ENCODE results near the gene RALGDS.
"Not testable (repeated sequence)": the region's sequence is repeated elsewhere in the genome, so short reads cannot be mapped to it uniquely, and the experiment has no call there.

RALGDS gene

DNA sequence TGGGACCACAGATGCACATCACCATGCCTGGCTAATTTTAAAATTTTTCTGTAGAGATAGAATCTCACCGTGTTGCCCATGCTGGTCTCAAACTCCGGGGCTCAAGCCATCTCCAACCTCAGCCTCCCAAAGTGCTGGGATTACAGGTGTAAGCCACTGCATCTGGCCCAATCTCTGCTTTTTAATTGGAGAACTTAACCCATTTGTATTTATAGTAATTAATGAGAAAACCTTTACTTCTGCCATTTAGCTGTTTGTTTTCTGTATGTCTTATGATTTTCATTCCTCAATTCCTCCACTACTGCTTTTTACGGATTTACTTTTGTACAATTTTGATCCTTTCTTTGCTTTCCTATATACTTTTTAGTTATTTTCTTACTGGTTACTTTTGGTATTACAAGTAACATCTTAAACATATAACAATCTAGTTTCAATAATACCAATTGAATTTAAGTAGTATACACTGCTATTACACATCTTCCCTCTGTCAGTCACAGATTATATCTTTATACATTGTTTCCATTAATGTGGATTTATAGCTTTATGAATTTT, 26.1 kb downstream of the RALGDS start:
- no peak for ATAC-seq
- TF ChIP-seq PPARA (CRISPR knock-in tag; IDR thresholded peaks at IDR 0.05; ENCODE audit: borderline replicate concordance) = no peak
- no peak for TF ChIP-seq ZNF8 (CRISPR knock-in tag; IDR thresholded peaks at IDR 0.05)
- no peak for TF ChIP-seq TOX (CRISPR knock-in tag; IDR thresholded peaks at IDR 0.05; ENCODE audit: borderline replicate concordance)
- TF ChIP-seq GLIS3 (CRISPR knock-in tag; IDR thresholded peaks at IDR 0.05) = no peak
- TF ChIP-seq CSRNP3 (CRISPR knock-in tag; IDR thresholded peaks at IDR 0.05) = no peak
- TF ChIP-seq CSDC2 (CRISPR knock-in tag; IDR thresholded peaks at IDR 0.05) = no peak
- no peak for TF ChIP-seq BACH2 (CRISPR knock-in tag; IDR thresholded peaks at IDR 0.05; ENCODE audit: borderline replicate concordance)
- no peak for TF ChIP-seq ARNTL (CRISPR knock-in tag; IDR thresholded peaks at IDR 0.05; ENCODE audit: borderline replicate concordance, low read depth)
- no peak for TF ChIP-seq TSHZ2 (CRISPR knock-in tag; IDR thresholded peaks at IDR 0.05)
- no peak for TF ChIP-seq ZNF70 (CRISPR knock-in tag; IDR thresholded peaks at IDR 0.05)
- TF ChIP-seq RARB (CRISPR knock-in tag; IDR thresholded peaks at IDR 0.05) = no peak
- TF ChIP-seq, protein P1, sequence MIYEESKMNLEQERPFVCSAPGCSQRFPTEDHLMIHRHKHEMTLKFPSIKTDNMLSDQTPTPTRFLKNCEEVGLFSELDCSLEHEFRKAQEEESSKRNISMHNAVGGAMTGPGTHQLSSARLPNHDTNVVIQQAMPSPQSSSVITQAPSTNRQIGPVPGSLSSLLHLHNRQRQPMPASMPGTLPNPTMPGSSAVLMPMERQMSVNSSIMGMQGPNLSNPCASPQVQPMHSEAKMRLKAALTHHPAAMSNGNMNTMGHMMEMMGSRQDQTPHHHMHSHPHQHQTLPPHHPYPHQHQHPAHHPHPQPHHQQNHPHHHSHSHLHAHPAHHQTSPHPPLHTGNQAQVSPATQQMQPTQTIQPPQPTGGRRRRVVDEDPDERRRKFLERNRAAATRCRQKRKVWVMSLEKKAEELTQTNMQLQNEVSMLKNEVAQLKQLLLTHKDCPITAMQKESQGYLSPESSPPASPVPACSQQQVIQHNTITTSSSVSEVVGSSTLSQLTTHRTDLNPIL (CRISPR knock-in tag; IDR thresholded peaks at IDR 0.05; ENCODE audit: low read depth) = no peak
- no peak for TF ChIP-seq ZC3H10 (CRISPR knock-in tag; IDR thresholded peaks at IDR 0.05)
- no peak for TF ChIP-seq TCF4 (CRISPR knock-in tag; IDR thresholded peaks at IDR 0.05; ENCODE audit: borderline replicate concordance)
- no peak for TF ChIP-seq OSR1 (CRISPR knock-in tag; IDR thresholded peaks at IDR 0.05)
- TF ChIP-seq ZFP30 (CRISPR knock-in tag; IDR thresholded peaks at IDR 0.05) = no peak
- no peak for TF ChIP-seq ZNF565 (CRISPR knock-in tag; conservative IDR thresholded peaks at IDR 0.05; ENCODE audit: low read depth)
- no peak for TF ChIP-seq SNAI2 (CRISPR knock-in tag; IDR thresholded peaks at IDR 0.05)
- no peak for TF ChIP-seq POU6F1 (CRISPR knock-in tag; IDR thresholded peaks at IDR 0.05; ENCODE audit: borderline replicate concordance, low read depth)
- TF ChIP-seq, protein P2, sequence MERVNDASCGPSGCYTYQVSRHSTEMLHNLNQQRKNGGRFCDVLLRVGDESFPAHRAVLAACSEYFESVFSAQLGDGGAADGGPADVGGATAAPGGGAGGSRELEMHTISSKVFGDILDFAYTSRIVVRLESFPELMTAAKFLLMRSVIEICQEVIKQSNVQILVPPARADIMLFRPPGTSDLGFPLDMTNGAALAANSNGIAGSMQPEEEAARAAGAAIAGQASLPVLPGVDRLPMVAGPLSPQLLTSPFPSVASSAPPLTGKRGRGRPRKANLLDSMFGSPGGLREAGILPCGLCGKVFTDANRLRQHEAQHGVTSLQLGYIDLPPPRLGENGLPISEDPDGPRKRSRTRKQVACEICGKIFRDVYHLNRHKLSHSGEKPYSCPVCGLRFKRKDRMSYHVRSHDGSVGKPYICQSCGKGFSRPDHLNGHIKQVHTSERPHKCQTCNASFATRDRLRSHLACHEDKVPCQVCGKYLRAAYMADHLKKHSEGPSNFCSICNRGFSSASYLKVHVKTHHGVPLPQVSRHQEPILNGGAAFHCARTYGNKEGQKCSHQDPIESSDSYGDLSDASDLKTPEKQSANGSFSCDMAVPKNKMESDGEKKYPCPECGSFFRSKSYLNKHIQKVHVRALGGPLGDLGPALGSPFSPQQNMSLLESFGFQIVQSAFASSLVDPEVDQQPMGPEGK (CRISPR knock-in tag; IDR thresholded peaks at IDR 0.05; ENCODE audit: borderline replicate concordance) = no peak

DNA sequence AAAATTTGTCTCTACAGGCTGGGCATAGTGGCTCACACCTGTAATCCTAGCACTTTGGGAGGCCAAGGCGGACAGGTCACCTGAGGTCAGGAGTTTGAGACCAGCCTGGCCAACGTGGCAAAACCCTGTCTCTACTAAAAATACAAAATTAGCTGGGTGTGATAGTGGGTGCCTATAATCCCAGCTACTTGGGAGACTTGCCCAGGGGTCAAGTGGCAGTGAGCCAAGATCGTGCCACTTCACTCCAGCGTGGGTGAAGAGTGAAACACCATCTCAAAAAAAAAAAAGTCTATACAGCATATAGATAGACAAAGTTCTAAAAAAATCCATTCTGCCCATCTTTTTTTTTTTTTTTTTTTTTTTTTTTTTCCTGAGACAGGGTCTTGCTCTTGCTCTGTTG, 26.7 kb downstream of the RALGDS start:
- not testable (repeated sequence) for ATAC-seq

- no peak for ATAC-seq
- TF ChIP-seq ZNF70 (CRISPR knock-in tag; IDR thresholded peaks at IDR 0.05) (no peak), RARB (CRISPR knock-in tag; IDR thresholded peaks at IDR 0.05) (no peak), ZC3H10 (CRISPR knock-in tag; IDR thresholded peaks at IDR 0.05) (no peak), POU6F1 (CRISPR knock-in tag; IDR thresholded peaks at IDR 0.05; ENCODE audit: borderline replicate concordance, low read depth) (no peak), ZNF565 (CRISPR knock-in tag; conservative IDR thresholded peaks at IDR 0.05; ENCODE audit: low read depth) (no peak), ZNF8 (CRISPR knock-in tag; IDR thresholded peaks at IDR 0.05) (no peak), BACH2 (CRISPR knock-in tag; IDR thresholded peaks at IDR 0.05; ENCODE audit: borderline replicate concordance) (no peak), TOX (CRISPR knock-in tag; IDR thresholded peaks at IDR 0.05; ENCODE audit: borderline replicate concordance) (no peak), ZFP30 (CRISPR knock-in tag; IDR thresholded peaks at IDR 0.05) (no peak), ARNTL (CRISPR knock-in tag; IDR thresholded peaks at IDR 0.05; ENCODE audit: borderline replicate concordance, low read depth) (no peak), TSHZ2 (CRISPR knock-in tag; IDR thresholded peaks at IDR 0.05) (no peak)
- TF ChIP-seq, protein P1 (CRISPR knock-in tag; IDR thresholded peaks at IDR 0.05; ENCODE audit: low read depth) = no peak
These were observed 30.2 kb downstream of the RALGDS start for GRCh38 chr9:133090752-133091385.
